T1000 (cell line): Measurements from ENCODE around the gene SKA3.
"Not testable (repeated sequence)": the region's sequence is repeated elsewhere in the genome, so short reads cannot be mapped to it uniquely, and the experiment has no call there.

Experiments used
- DNase-seq: peaks from one replicate; lab custom pipeline; 2025; ENCODE audit warnings: mixed read lengths; lab: John Stamatoyannopoulos, UW

SKA3 gene

DNA sequence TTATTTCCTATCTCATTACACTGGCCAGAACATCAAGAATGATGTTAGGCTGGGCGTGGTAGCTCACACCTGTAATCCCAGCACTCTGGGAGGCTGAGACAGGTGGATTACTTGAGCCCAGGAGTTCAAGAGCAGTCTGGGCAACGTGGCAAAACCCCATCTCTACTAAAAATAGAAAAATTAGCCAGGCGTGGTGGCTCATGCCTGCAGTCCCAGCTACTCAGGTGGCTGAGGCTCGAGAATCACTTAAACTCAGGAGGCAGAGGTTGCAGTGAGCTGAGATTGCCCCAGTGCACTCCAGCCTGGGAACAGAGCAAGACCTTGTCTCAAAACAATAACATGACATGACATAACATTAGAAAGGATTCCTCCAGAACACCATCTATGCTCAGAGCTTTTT, 10.7 kb downstream of the SKA3 start:
- DNase-seq: not testable (repeated sequence)

- no peak for DNase-seq
Observed at GRCh38 chr13:21164631-21165030, 11.7 kb downstream of the SKA3 start.

GRCh38 chr13:21152251-21152899, 24.0 kb downstream of the SKA3 start:
- DNase-seq: no peak

DNA sequence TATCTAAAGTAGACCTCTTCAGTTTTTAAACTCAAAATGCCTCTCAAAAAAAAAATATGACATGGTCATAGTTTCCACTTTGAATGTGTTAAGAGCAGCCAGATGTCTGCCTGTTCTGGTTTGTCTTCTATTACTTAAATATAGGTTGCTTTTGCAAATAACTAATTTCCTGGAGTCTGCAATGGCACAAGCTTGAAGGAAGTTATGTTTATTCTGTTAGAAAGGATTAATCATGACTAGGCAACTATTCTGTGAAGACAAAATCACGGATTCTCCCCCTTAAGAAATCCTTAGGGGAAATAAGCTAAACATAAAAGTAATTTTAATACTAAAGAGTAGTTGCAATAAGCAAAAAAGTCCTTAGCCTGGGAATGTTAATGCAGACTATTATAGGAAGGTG, 26.3 kb downstream of the SKA3 start:
- DNase-seq: no peak

DNA sequence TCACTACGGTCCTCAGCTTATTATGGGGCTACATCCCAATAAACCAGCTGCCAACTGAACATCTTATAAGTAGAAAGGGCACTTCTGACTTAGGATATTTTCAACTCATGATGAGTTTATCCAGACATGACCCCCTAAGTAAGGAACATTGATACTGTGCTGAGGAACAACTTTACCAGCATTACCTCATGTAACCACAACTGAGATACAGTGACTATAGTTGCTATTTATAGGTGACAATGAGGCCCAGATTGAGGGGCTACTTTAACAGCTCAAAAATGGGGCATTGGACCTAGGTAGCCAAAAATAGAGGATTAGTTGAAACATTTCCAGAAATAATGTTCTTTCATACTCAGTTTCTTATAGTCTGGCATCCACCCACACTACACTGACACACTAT, 26.8 kb downstream of the SKA3 start:
- DNase-seq: no peak

- no peak for DNase-seq
Observed at GRCh38 chr13:21148557-21149258, 27.6 kb downstream of the SKA3 start.

DNA sequence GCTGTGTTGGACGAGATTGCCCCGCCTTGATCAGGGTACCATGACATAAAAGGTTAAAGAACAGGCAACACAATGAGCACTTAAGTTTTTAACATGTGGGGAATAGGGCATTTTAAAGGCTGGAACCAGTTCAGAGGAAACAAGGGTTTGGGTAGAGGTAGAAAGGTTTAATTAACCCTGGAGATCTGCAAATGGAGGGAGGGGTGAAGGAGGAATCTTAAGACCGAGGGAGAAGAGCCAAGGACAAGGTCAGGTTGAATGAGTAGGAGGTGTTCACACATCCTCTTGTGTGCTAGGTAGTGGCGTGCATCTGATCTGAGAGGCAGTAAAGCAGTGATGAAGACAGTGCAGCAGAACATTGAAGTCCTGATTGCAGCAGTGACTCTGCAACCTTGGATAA, 28.5 kb downstream of the SKA3 start:
- DNase-seq: no peak

GRCh38 chr13:21142766-21143165, 33.6 kb downstream of the SKA3 start:
- no peak for DNase-seq

DNA sequence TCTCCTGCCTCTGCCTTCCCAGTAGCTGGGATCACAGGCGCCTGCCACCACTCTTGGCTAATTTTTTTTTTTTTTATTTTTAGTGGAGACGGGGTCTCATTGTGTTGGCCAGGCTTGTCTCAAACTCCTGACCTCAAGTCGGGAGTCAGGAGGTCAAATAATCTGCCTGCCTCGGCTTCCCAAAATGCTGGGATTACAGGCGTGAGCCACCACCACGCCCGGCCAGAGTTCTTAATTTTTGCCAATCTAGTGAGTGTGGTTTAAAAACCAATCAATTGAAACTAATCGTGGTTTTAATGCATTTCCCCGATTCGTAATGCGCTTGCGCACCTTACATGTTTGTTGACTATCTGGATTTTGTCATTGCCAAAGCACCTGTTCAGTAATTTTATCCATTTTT, 37.0 kb downstream of the SKA3 start:
- no peak for DNase-seq

DNA sequence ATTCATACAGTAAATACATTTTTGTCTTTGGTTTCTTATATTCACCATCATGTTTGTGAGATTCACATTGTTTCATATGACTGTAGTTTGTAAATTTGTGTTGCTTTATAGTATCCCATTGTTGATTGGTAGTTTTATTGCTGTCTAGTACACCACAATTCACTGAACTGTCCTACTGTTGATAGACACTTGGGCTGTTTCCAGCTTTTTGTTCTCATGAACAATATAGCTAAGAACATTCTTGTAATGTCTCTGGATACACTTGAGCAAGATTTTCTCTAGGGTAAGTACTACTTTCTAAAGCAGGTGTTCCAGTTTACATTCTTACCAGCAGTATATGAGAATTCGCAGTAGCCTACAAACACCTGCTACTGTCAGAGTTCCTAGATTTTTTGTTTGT, 37.8 kb downstream of the SKA3 start:
- no peak for DNase-seq

DNA sequence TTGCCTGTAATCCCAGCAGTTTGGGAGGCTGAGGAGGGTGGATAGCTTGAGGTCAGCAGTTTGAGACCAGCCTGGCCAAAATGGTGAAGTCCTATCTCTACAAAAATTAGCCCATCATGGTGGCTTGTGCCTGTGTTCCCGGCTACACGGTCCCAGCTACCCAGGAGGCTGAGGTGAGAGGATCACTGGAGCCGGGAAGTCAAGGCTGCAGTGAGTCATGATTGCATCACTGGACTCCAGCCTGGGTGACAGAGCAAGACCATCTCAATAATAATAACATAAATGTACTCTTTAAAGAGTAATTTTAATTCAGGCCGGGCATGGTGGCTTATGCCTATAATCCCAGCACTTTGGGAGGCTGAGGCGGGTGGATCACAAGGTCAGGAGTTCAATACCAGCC, 38.7 kb downstream of the SKA3 start:
- no peak for DNase-seq

GRCh38 chr13:21135833-21136232, 40.5 kb downstream of the SKA3 start:
- not testable (repeated sequence) for DNase-seq

GRCh38 chr13:21134475-21134874, 41.9 kb downstream of the SKA3 start:
- no peak for DNase-seq

DNA sequence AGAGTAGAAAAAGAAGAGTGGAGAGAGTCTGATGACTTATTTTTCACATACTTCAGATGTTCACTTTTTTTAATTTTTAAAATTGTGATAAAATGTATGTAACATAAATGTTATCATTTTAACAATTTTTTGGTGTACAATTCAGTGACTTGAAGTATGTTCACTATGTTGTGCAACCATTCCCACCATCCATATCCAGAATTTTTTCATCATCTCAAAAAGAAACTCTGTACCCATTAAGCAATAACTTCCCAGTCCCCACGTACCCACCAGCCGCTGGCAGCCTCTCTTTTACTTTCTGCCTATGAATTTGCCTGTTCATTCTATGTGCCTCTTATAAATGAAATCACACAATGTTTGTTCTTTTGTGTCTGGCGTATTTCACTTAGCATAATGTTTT, 43.3 kb downstream of the SKA3 start:
- DNase-seq: no peak

- no peak for DNase-seq
Observed at GRCh38 chr13:21130116-21130515, 46.2 kb downstream of the SKA3 start.

GRCh38 chr13:21124852-21125251, 51.5 kb downstream of the SKA3 start:
- no peak for DNase-seq

GRCh38 chr13:21123956-21124355, 52.4 kb downstream of the SKA3 start:
- DNase-seq: no peak

DNA sequence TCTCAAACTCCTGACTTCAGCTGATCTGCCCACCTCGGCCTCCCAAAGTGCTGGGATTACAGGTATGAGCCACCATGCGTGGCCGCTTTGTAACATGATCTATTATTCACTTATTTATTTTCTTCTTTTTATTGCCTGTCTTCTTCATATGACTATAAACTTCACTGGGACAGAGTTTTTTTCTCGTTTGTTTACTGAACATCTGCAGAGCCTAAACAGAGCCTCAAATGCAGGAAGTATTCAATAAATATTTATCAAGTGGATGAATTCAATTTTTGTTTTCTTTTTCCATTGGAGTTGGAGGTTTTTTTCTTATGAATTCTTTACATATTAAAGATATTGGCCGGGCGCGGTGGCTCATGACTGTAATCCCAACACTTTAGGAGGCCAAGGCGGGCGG, 54.7 kb downstream of the SKA3 start:
- DNase-seq: no peak

DNA sequence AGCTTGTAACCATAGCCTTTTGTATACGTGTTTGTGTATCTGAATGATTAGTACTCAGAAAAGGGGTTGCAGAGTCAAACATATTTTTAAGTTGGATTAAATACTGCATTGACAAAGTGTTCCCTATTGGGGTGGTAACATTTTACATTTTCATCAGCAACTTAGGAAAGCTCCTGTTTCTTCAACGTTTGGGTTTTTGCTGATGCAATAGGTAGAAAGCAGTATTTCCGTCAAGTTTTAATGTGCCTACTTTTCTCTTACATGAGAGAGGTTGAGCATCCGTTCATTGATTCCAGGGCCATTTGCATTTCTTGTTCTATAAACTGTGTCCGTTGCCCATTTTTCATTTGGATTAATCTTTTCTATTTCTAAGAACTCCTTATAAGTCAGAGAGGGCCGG, 56.2 kb downstream of the SKA3 start:
- DNase-seq: no peak

- no peak for DNase-seq
Observed at GRCh38 chr13:21119526-21119925, 56.8 kb downstream of the SKA3 start.

DNA sequence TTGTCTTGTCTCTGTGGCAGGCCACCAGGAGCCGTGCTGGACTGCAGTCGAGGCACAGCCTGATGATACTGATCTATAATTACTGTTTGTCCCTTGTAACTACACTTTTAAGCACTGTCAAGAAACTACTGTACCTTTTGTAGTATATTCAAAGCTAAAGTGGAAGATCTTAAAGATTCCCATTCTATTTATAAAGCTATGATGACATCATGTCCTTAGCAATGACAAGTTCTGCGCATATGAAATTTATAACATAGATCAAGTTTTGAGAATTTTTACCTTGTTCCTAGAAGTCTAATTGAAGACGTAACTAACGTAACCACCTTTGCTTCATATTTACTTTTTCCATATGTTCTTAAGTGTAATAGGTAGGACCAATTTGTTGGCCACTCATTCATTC, 58.2 kb downstream of the SKA3 start:
- DNase-seq: no peak

GRCh38 chr13:21117104-21117809, 59.1 kb downstream of the SKA3 start:
- no peak for DNase-seq

- DNase-seq: no peak
Observed at GRCh38 chr13:21116141-21116540, 60.2 kb downstream of the SKA3 start.
